G401.6 (cell line): Measurements from ENCODE around the gene COX4I1.

Source experiments
- FAIRE-seq: peaks from 2 replicates; lab custom pipeline; 2012; peaks lifted over from hg19 to GRCh38; lab: Jason Lieb, UNC

COX4I1 gene

GRCh38 chr16:85768199-85768598 lies 31.3 kb upstream of the COX4I1 start:
- FAIRE-seq: no peak

- FAIRE-seq: no peak
Measured at GRCh38 chr16:85770741-85771140, 28.8 kb upstream of the COX4I1 start.

GRCh38 chr16:85773044-85773443 lies 26.5 kb upstream of the COX4I1 start:
- no peak for FAIRE-seq

- no peak for FAIRE-seq
Measured at GRCh38 chr16:85774136-85774535, 25.4 kb upstream of the COX4I1 start.

GRCh38 chr16:85774811-85775210 lies 24.7 kb upstream of the COX4I1 start:
- no peak for FAIRE-seq

- no peak for FAIRE-seq
Measured at GRCh38 chr16:85777583-85778310, 21.7 kb upstream of the COX4I1 start.

- FAIRE-seq: no peak
Measured at GRCh38 chr16:85778873-85779272, 20.6 kb upstream of the COX4I1 start.

- no peak for FAIRE-seq
Measured at GRCh38 chr16:85780281-85780680, 19.2 kb upstream of the COX4I1 start.

GRCh38 chr16:85781156-85781555 lies 18.3 kb upstream of the COX4I1 start:
- no peak for FAIRE-seq

- FAIRE-seq: no peak
Measured at GRCh38 chr16:85781695-85782370, 17.7 kb upstream of the COX4I1 start.

- no peak for FAIRE-seq
Measured at GRCh38 chr16:85782451-85782850, 17.0 kb upstream of the COX4I1 start.

- FAIRE-seq: no peak
Measured at GRCh38 chr16:85783441-85783840, 16.1 kb upstream of the COX4I1 start.

GRCh38 chr16:85784813-85785212 lies 14.7 kb upstream of the COX4I1 start:
- FAIRE-seq: no peak

GRCh38 chr16:85785927-85786326 lies 13.6 kb upstream of the COX4I1 start:
- FAIRE-seq: no peak

GRCh38 chr16:85788819-85789218 lies 10.7 kb upstream of the COX4I1 start:
- FAIRE-seq: no peak

GRCh38 chr16:85789773-85790172 lies 9.7 kb upstream of the COX4I1 start:
- FAIRE-seq: no peak

- FAIRE-seq: no peak
Measured at GRCh38 chr16:85793662-85794298, 5.7 kb upstream of the COX4I1 start.

- FAIRE-seq: no peak
Measured at GRCh38 chr16:85794696-85795095, 4.8 kb upstream of the COX4I1 start.

GRCh38 chr16:85796152-85796551 lies 3.3 kb upstream of the COX4I1 start:
- FAIRE-seq: no peak

GRCh38 chr16:85796599-85796998 lies 2.9 kb upstream of the COX4I1 start:
- no peak for FAIRE-seq

GRCh38 chr16:85798283-85798776 lies 1.2 kb upstream of the COX4I1 start:
- FAIRE-seq: no peak

- FAIRE-seq: no peak
Measured at GRCh38 chr16:85798901-85799496, 496 bp upstream of the COX4I1 start.

- no peak for FAIRE-seq
Measured at GRCh38 chr16:85800321-85800669, 800 bp downstream of the COX4I1 start.
